Hepatocyte (in vitro differentiated cells): ENCODE data around the gene CDC42BPB.

Experiments
- CTCF ChIP-seq: fragments of 200-600 bp; sonication (generic); IDR thresholded peaks from 2 replicates; pipeline ENCODE4 v1.5.1; 2016; ENCODE audit warnings: antibody characterized with exemption, mild to moderate bottlenecking; ENCODE audit not compliant: poor library complexity
- EZH2 ChIP-seq: fragments of 200-600 bp; sonication (generic); IDR thresholded peaks from 2 replicates; pipeline ENCODE4 v1.6.1; 2016; ENCODE audit warnings: antibody characterized with exemption, mild to moderate bottlenecking, borderline replicate concordance
- EZH2phosphoT487 ChIP-seq: fragments of 200-600 bp; sonication (generic); IDR thresholded peaks from one replicate; pipeline ENCODE4 v1.6.1; 2018; ENCODE audit warnings: antibody characterized with exemption, mild to moderate bottlenecking, low read depth, moderate library complexity; ENCODE audit not compliant: unreplicated experiment, severe bottlenecking

- TF ChIP-seq CTCF (no peak), EZH2 (no peak), EZH2phosphoT487 (no peak)
Observed at GRCh38 chr14:102962111-102962627, 95.2 kb downstream of the CDC42BPB start.
